HG03571 (cell line): ENCODE measurements around the gene SGPL1.

ENCODE experiments used
- ATAC-seq: cut with Tn5 transposase; IDR thresholded peaks from one replicate; pipeline ENCODE4 v1.9.1; 2021; ENCODE audit not compliant: unreplicated experiment

The SGPL1 gene

GRCh38 chr10:70779511-70780369 lies 36.0 kb upstream of the SGPL1 start:
- no peak for ATAC-seq

DNA sequence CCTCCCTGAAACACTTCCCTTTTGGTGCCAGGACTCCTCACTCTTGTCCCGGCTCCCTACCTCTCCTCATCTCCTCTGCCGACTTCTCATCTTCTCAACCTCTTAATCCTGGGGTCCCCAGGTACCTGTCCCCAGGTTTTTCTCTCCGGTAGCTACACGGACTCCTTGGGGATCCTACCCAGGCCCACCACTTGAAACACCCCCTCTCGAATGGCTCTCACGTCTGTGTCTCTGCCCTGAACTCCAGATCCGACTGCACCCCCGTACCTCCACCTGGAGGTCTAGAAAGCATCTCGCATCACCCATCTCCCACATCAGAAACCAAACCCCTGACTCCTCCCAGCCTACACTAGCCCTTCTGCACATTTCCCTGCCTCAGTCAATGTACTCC lies 35.4 kb upstream of the SGPL1 start:
- no peak for ATAC-seq

- no peak for ATAC-seq
These were observed 35.0 kb upstream of the SGPL1 start for GRCh38 chr10:70780772-70781171.

GRCh38 chr10:70781461-70782051 lies 34.2 kb upstream of the SGPL1 start:
- ATAC-seq = no peak

GRCh38 chr10:70782086-70782745 lies 33.5 kb upstream of the SGPL1 start:
- ATAC-seq = no peak

DNA sequence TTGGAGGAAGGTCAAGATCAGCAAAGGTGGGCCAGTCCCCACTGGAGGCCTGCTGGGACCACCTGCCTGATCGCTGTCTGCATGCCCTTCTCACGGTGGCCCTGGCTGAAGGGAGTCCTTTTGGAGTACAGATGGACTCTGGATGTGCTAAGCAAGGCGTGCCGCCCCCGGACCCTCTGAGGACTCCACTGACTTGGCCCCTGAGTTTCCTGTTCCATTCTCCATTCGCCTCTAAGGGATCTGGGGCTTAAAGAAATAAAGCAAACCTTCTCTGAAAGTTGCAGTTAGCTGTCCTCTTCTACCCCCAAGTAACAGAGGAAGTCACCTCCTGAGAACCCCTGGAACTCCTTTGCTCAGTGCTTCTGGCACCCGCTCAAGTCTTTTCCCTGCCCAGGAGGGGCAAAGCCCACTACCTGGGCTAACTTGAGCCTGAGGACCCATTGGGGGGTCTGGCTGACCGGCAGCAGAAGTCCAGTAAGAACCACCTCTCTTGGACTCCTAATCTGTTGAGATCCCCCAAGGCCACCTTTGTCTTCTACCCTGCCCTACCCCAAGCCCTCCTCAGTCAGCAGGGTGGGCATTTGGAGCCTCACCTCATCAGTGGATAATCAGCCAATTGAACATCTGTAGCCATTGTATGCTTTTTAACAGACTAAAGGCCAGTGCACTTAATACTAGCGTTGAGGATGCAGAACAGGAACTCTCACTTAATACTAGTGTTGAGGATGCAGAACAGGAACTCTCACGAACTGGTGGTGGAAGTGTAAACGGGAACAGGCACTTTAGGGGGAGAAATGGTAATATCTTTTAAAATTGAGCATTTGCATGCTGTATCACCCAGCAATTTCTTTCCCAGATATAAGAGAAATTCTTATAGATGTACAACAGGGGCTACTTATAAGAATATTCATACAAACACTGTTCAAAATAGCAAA lies 32.7 kb upstream of the SGPL1 start:
- no peak for ATAC-seq

GRCh38 chr10:70784016-70784415 lies 31.7 kb upstream of the SGPL1 start:
- no peak for ATAC-seq

- ATAC-seq = no peak
These were observed 31.3 kb upstream of the SGPL1 start for GRCh38 chr10:70784471-70784870.

GRCh38 chr10:70785190-70785589 lies 30.6 kb upstream of the SGPL1 start, which contains the start of gene TBATA:
Gene TBATA (minus strand): TSS chr10:70785377. CDS start chr10:70783379, 1,998 bp downstream.
- ATAC-seq = no peak

DNA sequence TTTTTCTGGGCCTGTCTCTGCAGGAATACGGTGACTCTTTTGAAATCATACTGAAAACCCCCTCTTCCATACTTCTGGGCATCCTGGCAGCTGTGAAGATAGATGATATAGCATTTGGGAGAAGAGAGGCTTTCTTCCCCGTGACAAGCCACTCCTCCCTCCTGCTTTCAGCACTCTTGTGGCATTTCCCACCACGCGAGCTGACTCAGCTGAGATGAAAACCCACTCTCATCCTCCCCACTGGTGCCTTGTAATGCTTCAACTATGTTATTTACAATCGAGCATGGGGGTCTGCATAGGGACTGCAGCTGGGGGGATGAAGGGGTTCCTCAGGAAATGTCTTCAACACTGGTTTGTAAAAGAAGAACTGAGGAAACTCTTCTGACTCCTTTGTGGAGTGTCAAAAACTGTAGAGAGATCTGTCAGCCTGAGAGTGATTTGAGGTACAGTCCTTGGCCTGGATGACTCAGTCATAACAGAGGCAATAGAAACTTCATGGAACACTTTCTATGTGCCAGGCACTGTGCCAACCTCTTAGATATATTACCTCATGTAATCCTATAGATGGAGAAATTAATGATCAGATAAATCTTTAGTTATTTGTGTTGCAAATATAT lies 28.8 kb upstream of the SGPL1 start:
- no peak for ATAC-seq

GRCh38 chr10:70791386-70792039 lies 24.2 kb upstream of the SGPL1 start:
- ATAC-seq = no peak

DNA sequence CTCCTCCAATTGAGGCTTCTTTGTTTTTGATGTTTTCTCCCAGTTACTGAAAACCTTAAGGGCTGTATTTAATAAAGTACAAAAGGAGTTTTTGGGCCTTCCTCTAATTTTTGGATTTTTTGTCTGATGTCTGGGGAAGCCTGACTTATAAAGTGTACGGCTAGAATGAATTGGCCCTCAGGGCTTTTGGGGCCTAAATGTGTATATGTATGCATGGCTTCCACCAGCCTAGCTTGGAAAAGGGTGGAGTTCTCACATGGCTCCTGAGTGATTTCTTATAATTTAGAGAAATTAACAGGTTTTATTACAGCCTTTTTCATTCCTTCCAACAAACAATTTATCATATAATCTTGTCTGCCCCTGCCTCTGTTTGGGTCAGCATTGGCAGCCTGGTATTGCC lies 20.1 kb upstream of the SGPL1 start:
- ATAC-seq = no peak

GRCh38 chr10:70797840-70798239 lies 17.9 kb upstream of the SGPL1 start:
- ATAC-seq = no peak

DNA sequence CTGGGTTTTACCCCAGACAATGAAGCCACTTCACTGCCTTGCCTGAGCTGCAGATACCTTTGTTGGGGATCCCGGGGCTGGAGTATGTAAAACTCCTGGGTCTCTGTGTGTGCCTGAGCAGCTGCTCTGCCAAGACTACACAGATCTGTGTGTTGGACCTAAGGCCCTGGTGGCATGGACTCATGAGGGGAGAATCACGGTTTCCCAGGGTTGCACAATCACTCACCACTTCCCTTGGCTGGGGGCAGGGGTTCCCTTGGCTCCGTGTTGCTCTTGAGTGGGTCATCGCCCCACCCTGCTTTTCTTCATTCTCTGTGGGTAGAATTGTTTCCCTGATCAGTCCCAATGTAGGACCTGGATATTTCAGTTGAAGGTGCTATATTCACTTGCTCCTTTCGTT lies 16.6 kb upstream of the SGPL1 start:
- ATAC-seq = no peak

- ATAC-seq = no peak
These were observed 13.9 kb upstream of the SGPL1 start for GRCh38 chr10:70801854-70802253.

DNA sequence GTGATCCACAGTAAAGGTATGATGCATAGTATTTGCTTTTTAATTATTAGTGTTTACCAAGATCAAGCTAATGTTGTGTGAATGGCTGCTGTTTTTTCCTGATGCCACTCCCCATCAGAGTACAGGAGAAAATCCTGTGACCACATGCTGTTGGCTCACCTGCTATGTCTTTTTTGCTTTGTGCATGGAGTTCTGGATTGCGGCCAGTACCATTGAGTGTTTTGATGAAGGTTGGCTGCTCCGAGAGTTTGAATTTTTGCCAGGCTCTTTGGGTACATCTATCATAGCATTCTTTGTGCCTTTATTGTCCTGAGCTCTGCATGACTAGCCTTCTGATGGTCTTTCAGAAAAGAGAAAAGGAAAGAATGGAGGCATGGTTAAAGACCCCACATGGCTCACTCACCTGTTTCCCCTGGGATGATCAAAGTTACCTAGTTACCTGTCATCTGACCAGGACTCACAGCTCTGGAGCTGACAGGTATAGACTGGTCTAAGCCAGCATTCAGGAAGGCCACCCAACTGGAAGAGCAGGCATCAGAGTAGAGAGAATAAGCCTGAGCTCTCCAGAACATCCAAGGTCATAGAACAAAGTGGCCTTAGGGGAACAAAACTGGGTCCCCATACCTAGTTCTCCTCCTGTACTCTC lies 11.8 kb upstream of the SGPL1 start:
- no peak for ATAC-seq

DNA sequence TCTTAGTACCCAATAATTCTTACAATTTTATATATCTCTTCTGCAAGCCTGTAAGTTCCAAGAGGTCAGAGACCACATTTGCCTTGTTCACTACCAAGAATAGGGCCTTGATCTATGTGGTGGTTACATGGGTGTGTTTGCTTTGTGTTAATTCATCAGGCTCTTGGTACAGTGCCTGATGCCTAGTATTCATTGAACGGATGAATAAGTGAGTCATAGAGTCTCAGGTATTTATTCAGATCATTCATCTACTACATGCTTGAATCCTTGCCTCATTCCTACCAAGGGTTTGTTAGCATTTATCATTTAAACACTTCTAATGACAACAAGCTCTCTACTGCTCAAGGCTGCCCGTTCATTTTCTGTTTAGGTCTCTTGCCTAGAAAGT lies 11.3 kb upstream of the SGPL1 start:
- ATAC-seq = no peak

- ATAC-seq = no peak
These were observed 10.0 kb upstream of the SGPL1 start for GRCh38 chr10:70805619-70806215.

DNA sequence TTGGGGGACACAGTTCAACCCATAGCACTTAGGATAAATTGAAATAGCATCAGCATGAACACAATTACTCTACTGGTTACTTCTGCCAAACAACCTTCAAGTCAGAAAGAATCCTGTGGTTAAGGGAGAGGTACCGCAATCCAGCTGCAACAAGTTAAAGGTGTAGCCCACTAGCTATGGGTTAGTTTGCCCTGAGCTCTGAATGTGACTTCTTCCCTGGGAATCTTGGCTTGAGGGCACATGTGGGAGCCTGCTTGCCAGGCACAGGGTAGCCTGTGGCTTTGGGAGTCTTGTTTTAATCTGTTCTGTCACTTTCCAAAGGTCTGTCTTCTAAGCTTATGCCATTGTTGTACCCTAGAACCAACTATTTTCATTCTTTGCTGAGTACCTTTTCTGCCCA lies 8.9 kb upstream of the SGPL1 start:
- no peak for ATAC-seq
